HG03135 (cell line): ENCODE results near the gene ANKMY1.

ENCODE experiments used
- ATAC-seq: cut with Tn5 transposase; IDR thresholded peaks from one replicate; pipeline ENCODE4 v1.9.1; 2021; ENCODE audit warnings: mild to moderate bottlenecking, moderate library complexity; ENCODE audit not compliant: unreplicated experiment

The ANKMY1 gene

GRCh38 chr2:240594511-240595380 is 37.0 kb upstream of the ANKMY1 start:
- no peak for ATAC-seq

- no peak for ATAC-seq
Measured at GRCh38 chr2:240593703-240594451, 36.1 kb upstream of the ANKMY1 start.

- no peak for ATAC-seq
Measured at GRCh38 chr2:240593026-240593702, 35.4 kb upstream of the ANKMY1 start.

- ATAC-seq, result no peak
Measured at GRCh38 chr2:240591784-240592183, 34.0 kb upstream of the ANKMY1 start.

GRCh38 chr2:240591226-240591625 is 33.4 kb upstream of the ANKMY1 start:
- ATAC-seq, result no peak

- no peak for ATAC-seq
Measured at GRCh38 chr2:240590681-240591111, 32.9 kb upstream of the ANKMY1 start.

GRCh38 chr2:240589850-240590525 is 32.2 kb upstream of the ANKMY1 start:
- ATAC-seq, result no peak

GRCh38 chr2:240589375-240589774 is 31.6 kb upstream of the ANKMY1 start:
- no peak for ATAC-seq

GRCh38 chr2:240588669-240589068 is 30.9 kb upstream of the ANKMY1 start:
- no peak for ATAC-seq

GRCh38 chr2:240588006-240588655 is 30.3 kb upstream of the ANKMY1 start:
- no peak for ATAC-seq

GRCh38 chr2:240586919-240587800 is 29.4 kb upstream of the ANKMY1 start:
- peak; percentile 8 for ATAC-seq

GRCh38 chr2:240586198-240586918 is 28.6 kb upstream of the ANKMY1 start, which contains the start of gene CAPN10:
Gene CAPN10 (plus strand): TSS chr2:240586734. CDS start chr2:240586912, 178 bp downstream.
- ATAC-seq, result peak; percentile 63

GRCh38 chr2:240585681-240586197 is 28.0 kb upstream of the ANKMY1 start:
- no peak for ATAC-seq

- peak; percentile 28 for ATAC-seq
Measured at GRCh38 chr2:240585101-240585500, 27.3 kb upstream of the ANKMY1 start.

- peak; percentile 47 for ATAC-seq
Measured at GRCh38 chr2:240584486-240585031, 26.8 kb upstream of the ANKMY1 start.

GRCh38 chr2:240583774-240584173 is 26.0 kb upstream of the ANKMY1 start:
- ATAC-seq, result no peak

- ATAC-seq, result no peak
Measured at GRCh38 chr2:240582781-240583180, 25.0 kb upstream of the ANKMY1 start.

GRCh38 chr2:240581811-240582210 is 24.0 kb upstream of the ANKMY1 start:
- no peak for ATAC-seq
